GM15510 (cell line): ENCODE data around the gene JAKMIP3.

Experiments
- POLR2A ChIP-seq: IDR thresholded peaks from 3 replicates; pipeline ENCODE4 v1.6.1; 2011; ENCODE audit warnings: borderline replicate concordance; ENCODE audit not compliant: insufficient read length; ENCODE audit errors: extremely low read depth

The JAKMIP3 gene

DNA sequence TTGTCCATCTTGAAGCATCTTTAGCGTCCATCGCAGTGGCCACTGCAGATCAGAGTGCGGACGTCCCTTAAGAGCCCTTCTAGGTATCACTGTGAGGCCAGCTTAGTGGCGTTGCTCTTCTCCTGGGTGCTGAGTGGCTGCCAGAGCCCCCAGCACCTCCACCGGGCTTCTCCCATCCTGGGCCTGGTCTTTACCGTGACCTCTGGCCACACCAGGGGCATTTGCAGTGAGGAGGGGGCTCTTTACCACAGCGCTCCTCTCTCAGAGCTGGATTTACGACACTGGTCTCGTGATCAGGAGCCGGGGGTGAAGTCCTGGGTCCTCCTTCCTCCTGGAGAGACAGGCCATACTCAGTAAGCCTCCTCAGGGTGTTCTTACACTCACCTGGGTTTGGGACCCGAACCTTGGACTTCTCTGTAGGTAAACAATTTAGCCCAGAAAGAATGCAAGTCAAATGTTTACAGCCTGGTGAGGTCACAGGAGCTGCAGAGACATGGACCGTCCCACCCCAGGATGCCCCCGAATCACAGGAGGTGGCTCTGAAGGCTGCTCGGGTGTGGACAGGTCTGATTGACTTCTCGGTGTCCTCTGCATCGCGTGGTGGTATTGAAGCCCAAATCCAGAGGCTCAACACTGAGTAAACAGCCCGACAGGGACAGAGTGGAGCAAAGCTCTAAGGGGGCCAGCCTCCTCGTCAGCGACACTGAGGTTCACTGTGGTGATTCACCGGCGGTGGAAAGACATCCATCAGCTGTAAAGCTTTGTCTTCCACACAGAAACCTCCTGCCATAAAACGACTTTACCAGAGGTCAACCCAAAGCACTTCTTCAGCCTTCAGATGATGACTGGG, 33.0 kb downstream of the JAKMIP3 start:
- TF ChIP-seq POLR2A: no peak

- TF ChIP-seq POLR2A: no peak
Measured at GRCh38 chr10:132099389-132100090, 33.8 kb downstream of the JAKMIP3 start.

GRCh38 chr10:132100091-132100481, 34.3 kb downstream of the JAKMIP3 start:
- TF ChIP-seq POLR2A: no peak

GRCh38 chr10:132100556-132101349, 35.0 kb downstream of the JAKMIP3 start:
- no peak for TF ChIP-seq POLR2A

DNA sequence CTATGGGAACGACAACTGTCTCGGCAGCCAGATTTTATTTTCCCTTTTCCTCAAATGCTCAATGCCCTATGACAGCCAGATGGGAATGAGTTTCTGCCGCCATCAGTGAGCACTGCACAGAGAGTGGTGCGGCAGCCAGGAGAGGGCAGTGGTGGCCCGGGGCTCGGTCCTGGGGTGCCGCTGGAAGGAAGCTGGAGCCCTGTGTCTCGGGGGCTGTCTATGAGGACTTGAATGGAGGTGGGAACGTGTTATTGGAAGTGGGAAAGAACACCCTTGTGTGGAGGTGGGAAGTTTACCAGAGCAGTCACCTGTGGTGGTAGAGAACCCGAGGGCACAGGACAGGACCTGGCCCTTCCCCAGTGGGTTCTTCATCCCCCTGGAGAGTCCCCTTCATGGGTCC, 35.8 kb downstream of the JAKMIP3 start:
- TF ChIP-seq POLR2A: no peak

DNA sequence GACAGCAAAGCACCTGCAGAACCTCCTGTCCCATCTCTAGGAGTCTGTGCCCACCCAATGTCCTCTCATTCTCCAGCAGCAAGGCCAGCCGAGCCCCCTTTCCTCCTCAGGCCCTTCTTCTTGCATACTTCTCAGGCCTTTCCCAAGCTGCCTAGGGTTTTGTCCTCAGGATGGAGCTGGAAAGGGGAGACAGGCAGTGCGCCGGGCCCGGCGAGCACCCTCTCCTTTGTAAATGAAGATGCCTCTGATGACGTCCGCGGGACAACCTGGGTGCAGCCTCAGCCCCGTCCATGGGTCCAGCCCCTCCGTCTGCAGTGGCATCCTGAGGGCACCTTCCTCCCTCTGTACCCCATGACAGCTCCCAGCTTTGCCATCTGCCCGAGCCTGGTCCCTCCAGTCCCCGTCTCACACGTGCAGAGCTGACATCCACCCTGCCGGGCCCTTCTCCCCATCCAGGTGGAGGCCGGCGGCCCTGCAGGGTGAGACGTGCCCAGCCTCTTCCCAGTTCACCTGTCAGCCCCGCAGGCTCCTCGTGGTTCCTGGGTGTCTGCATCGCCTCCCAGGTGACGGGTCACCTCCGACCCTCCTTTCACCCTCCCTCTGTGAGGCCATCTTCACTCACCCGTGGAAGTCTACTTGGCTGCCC, 36.4 kb downstream of the JAKMIP3 start:
- no peak for TF ChIP-seq POLR2A

- TF ChIP-seq POLR2A: no peak
Measured at GRCh38 chr10:132102717-132103110, 37.0 kb downstream of the JAKMIP3 start.

DNA sequence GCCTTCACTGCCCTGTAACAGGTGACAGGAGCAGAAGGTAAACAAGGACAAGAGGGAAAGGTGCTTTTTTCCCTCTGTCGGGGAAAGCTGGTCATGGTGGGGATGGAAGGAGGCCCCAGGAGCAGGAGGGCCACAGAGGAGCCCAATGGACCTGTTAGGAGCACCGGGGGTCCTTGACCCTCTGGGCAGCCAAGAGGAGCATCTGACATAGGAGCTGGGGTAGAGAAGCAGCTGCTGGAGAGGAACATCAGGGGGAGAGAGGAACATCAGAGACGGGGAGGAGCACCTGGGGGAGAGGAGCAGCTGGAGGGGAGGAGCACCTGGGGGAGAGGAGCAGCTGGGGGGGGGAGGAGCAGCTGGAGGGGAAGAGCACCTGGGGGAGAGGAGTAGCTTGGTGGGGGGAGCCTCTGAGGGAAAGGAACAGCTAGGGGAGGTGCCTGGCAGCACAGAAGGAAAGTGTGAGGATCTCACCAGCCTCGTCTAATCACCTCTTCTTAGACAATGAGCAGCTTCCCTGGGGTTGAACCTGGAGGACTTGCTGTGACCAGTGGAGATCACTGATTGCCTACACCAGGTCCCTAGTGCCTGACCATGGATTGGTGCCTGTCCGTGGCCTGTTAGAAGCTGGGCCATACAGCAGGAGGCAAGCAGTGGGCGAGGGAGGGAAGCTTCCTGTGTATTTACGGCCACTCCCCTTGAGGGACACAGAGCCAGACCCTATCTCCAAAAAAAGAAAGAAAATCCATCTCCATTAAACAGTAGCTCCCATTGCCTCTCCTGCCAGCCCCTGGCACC, 37.6 kb downstream of the JAKMIP3 start:
- TF ChIP-seq POLR2A: no peak

- TF ChIP-seq POLR2A: no peak
Measured at GRCh38 chr10:132104062-132104461, 38.3 kb downstream of the JAKMIP3 start.

- no peak for TF ChIP-seq POLR2A
Measured at GRCh38 chr10:132104471-132105301, 38.9 kb downstream of the JAKMIP3 start.

DNA sequence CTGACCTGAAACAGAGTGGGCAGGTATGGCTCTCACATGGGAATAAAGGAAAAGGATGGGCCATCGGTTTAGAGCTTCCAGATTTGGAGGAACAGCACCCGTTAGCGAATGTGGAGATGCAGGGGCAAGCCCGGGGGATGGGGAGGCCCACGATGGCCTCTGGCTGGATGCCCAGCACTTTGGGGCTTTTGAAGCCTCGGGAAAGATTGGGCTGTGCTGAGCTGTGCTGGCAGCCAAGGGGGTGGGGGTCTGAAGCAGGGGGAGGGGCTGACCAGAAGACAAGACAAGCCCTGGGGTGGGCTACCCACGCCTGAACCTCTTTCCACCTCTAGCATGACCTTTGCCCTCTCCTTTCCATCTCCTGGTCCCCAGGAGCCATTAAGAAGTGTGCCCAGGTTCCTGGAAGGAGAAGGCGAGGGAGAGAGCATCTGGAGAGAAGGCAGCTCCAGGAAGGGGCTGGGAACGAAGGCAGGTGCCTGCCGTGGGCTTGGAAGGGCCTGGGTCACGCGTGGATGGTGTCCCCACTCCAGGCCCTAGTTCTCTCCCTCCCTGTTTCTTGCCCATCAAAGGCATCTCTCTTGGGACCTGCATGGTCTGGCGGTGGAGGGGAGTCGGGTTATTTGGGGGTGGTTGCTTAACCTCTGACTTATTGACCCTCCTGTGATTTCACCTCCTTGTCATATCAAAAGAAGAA, 39.7 kb downstream of the JAKMIP3 start:
- no peak for TF ChIP-seq POLR2A

DNA sequence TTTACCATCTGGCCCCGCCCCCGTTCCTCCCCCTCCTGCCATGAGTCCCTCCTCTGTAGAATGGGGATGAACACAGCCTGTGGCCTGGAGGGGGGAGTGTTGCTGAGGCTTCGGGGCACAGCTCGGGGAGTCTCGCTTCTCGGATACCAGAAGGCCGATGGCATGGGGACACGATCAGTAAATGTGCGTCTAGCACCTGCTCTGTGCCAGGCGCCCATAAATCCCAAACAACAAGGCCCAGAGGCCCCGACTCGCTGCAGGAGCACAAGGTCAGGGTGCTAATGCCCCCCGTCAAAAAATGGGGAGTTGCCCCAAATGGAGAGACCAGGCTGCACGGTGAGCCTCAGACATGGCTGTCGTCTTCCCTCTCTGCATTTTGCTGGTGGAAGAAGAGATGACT, 40.7 kb downstream of the JAKMIP3 start:
- TF ChIP-seq POLR2A: no peak
